ENCODE data around the gene SEC22C. TPM values are rescaled to one million over a fixed set of nuclear protein-coding genes. Genes with fewer than 3 reads are reported as not detected.

SEC22C gene
- total and polyA plus RNA-seq, 2 of the 4 experiments (the other 2 are of a cell fraction) = 24.0 to 43.9 TPM

DNA sequence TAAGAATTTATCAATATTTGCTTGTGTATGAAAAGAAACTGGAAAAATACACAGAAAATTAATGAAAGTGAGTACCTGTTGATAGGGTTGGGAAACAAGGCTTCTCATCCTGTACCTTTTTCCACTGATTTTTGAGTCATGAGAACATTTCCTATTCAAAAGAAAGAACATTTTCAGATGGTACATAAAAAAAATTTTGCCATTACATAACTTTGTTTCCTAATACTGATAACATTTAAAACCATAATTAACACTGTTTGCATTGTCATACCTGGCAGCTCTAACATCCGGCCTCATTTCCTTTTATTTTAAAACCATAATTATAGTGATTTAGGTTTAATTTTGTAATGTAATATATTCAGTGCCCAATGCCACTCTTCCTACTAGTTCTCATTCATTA is 30.4 kb upstream of the SEC22C start:
- intact Hi-C loops (cut with micrococcal nuclease) = loop anchor here (5.0 kb wide), 1 partner anchor 35 kb away; no protein-coding TSS in a partner anchor
- BruUV-seq (replicated peaks) = no TSS peak
- no CpG with 5 or more reads among the region's 1 CpG for WGBS, 2 experiments (ENCODE audit: extremely low coverage in 2 of 2, insufficient read length in 1 of 2)

More for the DNA sequence above, 30.4 kb upstream of the SEC22C start:
- Histone ChIP-seq H4K5ac (ENCODE audit: low read depth, low read length) (no peak overlapping the region), H2BK15ac (ENCODE audit: low read depth, low read length) (no peak overlapping the region), H3K4me3 (ENCODE audit: insufficient read depth, low read depth, low read length) (no peak overlapping the region), H3K23ac (ENCODE audit: low read depth, low read length) (no peak overlapping the region), H3K27ac (ENCODE audit: insufficient read depth, low read length) (no peak overlapping the region), H3K27me3 (ENCODE audit: control insufficient read depth, insufficient read depth, low read length) (no peaks in the 10 kb centered on the region), H3K14ac (replicated peaks; ENCODE audit: low read depth, low read length) (no peak overlapping the region), H4K8ac (ENCODE audit: low read depth in 2 of 2, low read length in 2 of 2) (no peak overlapping the region), H2AK9ac (replicated peaks; ENCODE audit: low read depth, low read length, poor library complexity) (no peak overlapping the region), H2AFZ (replicated peaks; ENCODE audit: low read length, poor library complexity) (no peak overlapping the region), H3K79me1 (ENCODE audit: low read depth in 1 of 2, low read length in 2 of 2) (peaks cover 11 to 51% of the 10 kb centered on the region in 2 experiments), H2AK5ac (ENCODE audit: low read depth, low read length) (no peak overlapping the region), H2BK5ac (ENCODE audit: low read depth, low read length, poor library complexity, severe bottlenecking) (no peak overlapping the region), H4K91ac (ENCODE audit: insufficient read depth, low read depth, low read length) (no peak overlapping the region), H3K9ac (ENCODE audit: low read depth, low read length) (no peak overlapping the region), H3K56ac (ENCODE audit: extremely low read depth, insufficient read depth, low read length) (no peak overlapping the region), H3K4me1 (ENCODE audit: control insufficient read depth, insufficient read depth, low read length) (peaks cover 4% of the 10 kb centered on the region), H4K20me1 (ENCODE audit: insufficient read depth, low read length) (peaks cover 56% of the 10 kb centered on the region), H3K36me3 (ENCODE audit: control insufficient read depth, insufficient read depth, low read length) (peaks cover 17% of the 10 kb centered on the region), H3K9me3 (ENCODE audit: control insufficient read depth, insufficient read depth, low read length) (no peaks in the 10 kb centered on the region), H3K4me2 (ENCODE audit: low read depth, low read length) (no peak overlapping the region), H3K4ac (ENCODE audit: low read depth, low read length) (no peak overlapping the region), H3K9me1 (ENCODE audit: insufficient read depth, low read length) (peaks cover 7% of the 10 kb centered on the region; the same call in 1 of the 2 replicates), H3K18ac (ENCODE audit: low read depth, low read length) (no peak overlapping the region), H2BK120ac (ENCODE audit: low read depth, low read length) (no peak overlapping the region), H2BK20ac (ENCODE audit: low read depth, low read length) (no peak overlapping the region)
- dilution Hi-C loops (cut with HindIII; ENCODE audit: low sequenced_read_pairs, unreplicated experiment) = no loop called here
- ATAC-seq (ENCODE audit: low read depth) (no peak), DNase-seq (no peak)
- ChIA-PET CTCF (interaction anchor here (1.0 kb wide), 1 partner anchor 39 kb away, joined by 4 read pairs; no protein-coding TSS in a partner anchor), POLR2A (ENCODE audit: unreplicated experiment) (no interaction called here)
- in situ Hi-C loops (cut with MboI; ENCODE audit: low sequenced_read_pairs) = no loop called here
- no peak for TF ChIP-seq RAD21 (IDR thresholded peaks at IDR 0.05; ENCODE audit: low read length)
- TF ChIP-seq FOS (IDR thresholded peaks at IDR 0.05; ENCODE audit: low read depth, low read length) = no peak
- TF ChIP-seq POLR2A (IDR thresholded peaks at IDR 0.05; ENCODE audit: low read depth, low read length) = no peak
- TF ChIP-seq RCOR1 (IDR thresholded peaks at IDR 0.05; ENCODE audit: insufficient replicate concordance, low read length) = no peak
- no peak for TF ChIP-seq CHD1 (IDR thresholded peaks at IDR 0.05; ENCODE audit: low read depth, low read length)
- TF ChIP-seq CEBPB (IDR thresholded peaks at IDR 0.05; ENCODE audit: low read depth, low read length) = no peak
- TF ChIP-seq, protein P1, sequence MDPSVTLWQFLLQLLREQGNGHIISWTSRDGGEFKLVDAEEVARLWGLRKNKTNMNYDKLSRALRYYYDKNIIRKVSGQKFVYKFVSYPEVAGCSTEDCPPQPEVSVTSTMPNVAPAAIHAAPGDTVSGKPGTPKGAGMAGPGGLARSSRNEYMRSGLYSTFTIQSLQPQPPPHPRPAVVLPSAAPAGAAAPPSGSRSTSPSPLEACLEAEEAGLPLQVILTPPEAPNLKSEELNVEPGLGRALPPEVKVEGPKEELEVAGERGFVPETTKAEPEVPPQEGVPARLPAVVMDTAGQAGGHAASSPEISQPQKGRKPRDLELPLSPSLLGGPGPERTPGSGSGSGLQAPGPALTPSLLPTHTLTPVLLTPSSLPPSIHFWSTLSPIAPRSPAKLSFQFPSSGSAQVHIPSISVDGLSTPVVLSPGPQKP (IDR thresholded peaks at IDR 0.05; ENCODE audit: borderline replicate concordance, low read depth, low read length) = no peak
- no peak for TF ChIP-seq MAZ (IDR thresholded peaks at IDR 0.05; ENCODE audit: borderline replicate concordance, low read depth, low read length)
- TF ChIP-seq RFX5 (IDR thresholded peaks at IDR 0.05; ENCODE audit: low read depth, low read length) = no peak
- no peak for TF ChIP-seq SMC3 (IDR thresholded peaks at IDR 0.05; ENCODE audit: low read depth, low read length)
- TF ChIP-seq MAFK (IDR thresholded peaks at IDR 0.05; ENCODE audit: low read depth, low read length) = no peak
- TF ChIP-seq, protein P2, sequence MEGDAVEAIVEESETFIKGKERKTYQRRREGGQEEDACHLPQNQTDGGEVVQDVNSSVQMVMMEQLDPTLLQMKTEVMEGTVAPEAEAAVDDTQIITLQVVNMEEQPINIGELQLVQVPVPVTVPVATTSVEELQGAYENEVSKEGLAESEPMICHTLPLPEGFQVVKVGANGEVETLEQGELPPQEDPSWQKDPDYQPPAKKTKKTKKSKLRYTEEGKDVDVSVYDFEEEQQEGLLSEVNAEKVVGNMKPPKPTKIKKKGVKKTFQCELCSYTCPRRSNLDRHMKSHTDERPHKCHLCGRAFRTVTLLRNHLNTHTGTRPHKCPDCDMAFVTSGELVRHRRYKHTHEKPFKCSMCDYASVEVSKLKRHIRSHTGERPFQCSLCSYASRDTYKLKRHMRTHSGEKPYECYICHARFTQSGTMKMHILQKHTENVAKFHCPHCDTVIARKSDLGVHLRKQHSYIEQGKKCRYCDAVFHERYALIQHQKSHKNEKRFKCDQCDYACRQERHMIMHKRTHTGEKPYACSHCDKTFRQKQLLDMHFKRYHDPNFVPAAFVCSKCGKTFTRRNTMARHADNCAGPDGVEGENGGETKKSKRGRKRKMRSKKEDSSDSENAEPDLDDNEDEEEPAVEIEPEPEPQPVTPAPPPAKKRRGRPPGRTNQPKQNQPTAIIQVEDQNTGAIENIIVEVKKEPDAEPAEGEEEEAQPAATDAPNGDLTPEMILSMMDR (conservative IDR thresholded peaks at IDR 0.05; ENCODE audit: low read depth, low read length) = no peak

All from IMR-90 (cell line).